ENCODE results near the gene COPA.
"Not testable (repeated sequence)": the region's sequence is repeated elsewhere in the genome, so short reads cannot be mapped to it uniquely, and the experiment has no call there.

The COPA gene

GRCh38 chr1:160342953-160343869, at the start of gene COPA, which contains the start of gene NCSTN:
COPA (minus strand) TSS chr1:160343250; CDS start chr1:160343170, 80 bp downstream.
NCSTN (plus strand) TSS chr1:160343383; CDS start chr1:160343397, 14 bp downstream.
- DNase-seq (ENCODE audit: low spot score in 2 of 2) (peak; percentile 79 to 93), ATAC-seq (peak; percentile 100)
- no peaks in the 10 kb centered on the region for H3K9me3 Mint-ChIP-seq
- H3K36me3 Mint-ChIP-seq, result peaks cover 86% of the 10 kb centered on the region
- peaks cover 45% of the 10 kb centered on the region for H3K4me1 Mint-ChIP-seq
- H3K4me3 Mint-ChIP-seq, result peak within 1 kb of the TSS; percentile 94
- H3K27ac Mint-ChIP-seq, result peak within 1 kb of the TSS; percentile 99

- not testable (repeated sequence) for H3K4me3 Mint-ChIP-seq; H3K36me3 Mint-ChIP-seq; DNase-seq (ENCODE audit: low spot score in 2 of 2); H3K4me1 Mint-ChIP-seq; H3K27ac Mint-ChIP-seq; H3K9me3 Mint-ChIP-seq; ATAC-seq
Measured at GRCh38 chr1:160388406-160388805, 45.4 kb upstream of the COPA start.

DNA sequence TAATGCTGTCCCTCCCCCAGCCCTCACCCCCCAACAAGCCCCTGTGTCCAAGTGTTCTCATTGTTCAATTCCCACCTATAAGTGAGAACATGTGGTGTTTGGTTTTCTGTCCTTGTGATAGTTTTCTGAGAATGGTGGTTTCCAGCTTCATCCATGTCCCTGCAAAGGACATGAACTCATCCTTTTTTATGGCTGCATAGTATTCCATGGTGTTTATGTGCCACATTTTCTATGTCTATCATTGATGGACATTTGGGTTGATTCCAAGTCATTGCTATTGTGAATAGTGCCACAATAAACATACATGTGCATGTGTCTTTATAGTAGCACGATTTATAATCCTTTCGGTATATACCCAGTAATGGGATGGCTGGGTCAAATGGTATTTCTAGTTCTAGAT, 41.8 kb upstream of the COPA start:
- H3K4me3 Mint-ChIP-seq, result not testable (repeated sequence)

DNA sequence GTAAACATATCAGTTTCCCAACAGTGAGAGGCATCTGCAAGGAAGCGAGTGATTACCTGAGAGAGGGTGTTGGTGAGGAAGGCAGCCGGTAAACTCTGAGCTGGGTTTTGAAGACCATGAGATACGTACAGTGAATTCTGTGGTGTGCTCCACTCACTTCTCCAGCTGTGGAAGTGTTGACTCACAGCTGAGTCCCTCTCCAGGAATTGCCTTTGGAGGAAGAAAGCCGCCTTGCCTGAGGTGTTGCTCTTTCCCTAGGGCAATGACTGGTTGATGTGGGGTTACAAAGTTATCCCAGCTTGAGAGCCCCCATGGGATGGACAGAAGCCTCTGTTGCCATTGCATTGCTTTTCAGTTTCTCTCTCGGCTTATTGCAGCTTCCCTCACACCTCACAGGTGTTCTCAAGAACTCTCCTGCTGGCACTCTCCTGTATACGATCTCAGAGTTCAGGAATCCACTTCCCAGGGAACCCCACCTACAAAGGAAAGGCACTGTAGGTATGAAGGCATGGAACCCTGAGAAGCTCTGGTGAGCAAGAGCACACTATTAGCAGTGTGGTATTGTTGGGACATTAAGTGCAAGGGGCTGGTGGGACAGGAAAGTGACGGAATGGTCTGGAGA, 34.6 kb upstream of the COPA start:
- Mint-ChIP-seq H3K36me3 (no peaks in the 10 kb centered on the region), H3K9me3 (no peaks in the 10 kb centered on the region), H3K4me1 (peaks cover 17% of the 10 kb centered on the region), H3K4me3 (no peak overlapping the region), H3K27ac (no peak overlapping the region)
- ATAC-seq (no peak), DNase-seq (ENCODE audit: low spot score in 2 of 2) (no peak)

More for the DNA sequence above, 41.8 kb upstream of the COPA start:
- not testable (repeated sequence) for H3K27ac Mint-ChIP-seq; H3K9me3 Mint-ChIP-seq; ATAC-seq; H3K36me3 Mint-ChIP-seq; H3K4me1 Mint-ChIP-seq; DNase-seq (ENCODE audit: low spot score in 2 of 2)

DNA sequence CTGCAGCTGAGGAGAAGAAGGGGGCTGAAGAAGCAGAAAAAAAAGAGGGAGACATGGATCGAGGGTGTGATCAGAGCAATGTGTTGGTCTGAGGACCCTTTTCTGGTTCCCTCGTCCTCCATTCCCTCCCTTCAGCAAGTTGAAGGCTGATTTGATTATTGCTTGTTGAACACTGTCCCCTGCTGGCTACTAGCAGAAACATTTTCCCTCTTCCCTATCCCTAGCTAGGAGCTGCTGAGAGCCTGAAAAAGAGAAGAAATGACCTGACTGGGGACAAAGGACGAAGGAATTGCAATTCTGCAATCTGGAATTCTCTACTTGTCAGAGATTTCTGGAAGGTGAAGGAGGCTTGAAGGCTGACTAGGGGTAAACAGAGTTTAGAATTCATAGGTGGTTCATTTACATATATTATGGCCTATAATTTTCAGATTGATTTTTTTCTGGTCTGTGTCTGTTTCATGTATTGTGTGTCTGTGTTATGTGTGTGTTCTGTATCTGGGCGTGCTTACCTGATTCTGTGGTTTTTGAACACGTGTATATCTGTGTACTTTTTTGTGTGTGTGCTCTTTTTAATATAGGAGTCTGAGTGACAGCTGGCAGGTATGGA, 33.6 kb upstream of the COPA start:
- peak overlapping the region; percentile 35 for H3K27ac Mint-ChIP-seq
- no peaks in the 10 kb centered on the region for H3K9me3 Mint-ChIP-seq
- H3K4me3 Mint-ChIP-seq, result peak overlapping the region; percentile 43
- H3K4me1 Mint-ChIP-seq, result peaks cover 17% of the 10 kb centered on the region
- DNase-seq (ENCODE audit: low spot score in 2 of 2), result no peak
- H3K36me3 Mint-ChIP-seq, result no peaks in the 10 kb centered on the region
- ATAC-seq, result peak; percentile 80

DNA sequence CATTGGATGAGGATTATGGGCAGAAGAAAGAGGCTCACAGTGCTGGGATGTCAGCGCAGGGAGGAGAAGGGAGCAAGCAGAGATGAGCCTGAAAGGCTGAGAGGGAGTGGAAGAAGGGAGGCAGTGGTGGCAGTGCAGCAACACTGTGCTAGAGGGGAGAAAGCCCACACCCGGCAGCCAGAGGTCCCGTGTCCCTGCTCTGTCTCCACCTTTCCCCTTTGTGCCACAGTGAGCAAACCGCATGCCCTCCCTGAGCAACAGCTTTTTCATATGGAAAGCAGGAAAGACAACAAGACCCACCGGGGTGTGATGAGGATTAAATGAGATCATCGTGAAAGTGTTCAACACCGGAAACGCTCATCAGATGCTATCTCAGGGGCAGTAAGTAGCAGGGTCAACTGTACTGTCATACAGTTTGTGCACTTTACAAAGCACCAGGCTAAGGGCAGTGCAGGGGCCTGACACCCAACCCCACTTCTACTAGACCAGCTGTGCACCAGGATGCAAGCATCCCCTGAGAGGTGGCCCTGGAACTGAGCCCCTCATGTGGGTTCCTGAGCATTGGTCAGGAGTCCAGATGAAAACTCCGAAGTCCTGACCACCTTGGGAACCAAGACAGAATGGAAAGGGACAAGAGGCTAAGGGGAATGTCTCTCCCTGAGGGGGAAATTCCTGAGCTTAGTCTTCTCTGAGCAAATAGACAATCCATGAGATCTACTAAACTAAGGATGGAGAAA, 32.9 kb upstream of the COPA start:
- no peak for DNase-seq (ENCODE audit: low spot score in 2 of 2)
- Mint-ChIP-seq H3K27ac (peak overlapping the region; percentile 35), H3K9me3 (no peaks in the 10 kb centered on the region)

DNA sequence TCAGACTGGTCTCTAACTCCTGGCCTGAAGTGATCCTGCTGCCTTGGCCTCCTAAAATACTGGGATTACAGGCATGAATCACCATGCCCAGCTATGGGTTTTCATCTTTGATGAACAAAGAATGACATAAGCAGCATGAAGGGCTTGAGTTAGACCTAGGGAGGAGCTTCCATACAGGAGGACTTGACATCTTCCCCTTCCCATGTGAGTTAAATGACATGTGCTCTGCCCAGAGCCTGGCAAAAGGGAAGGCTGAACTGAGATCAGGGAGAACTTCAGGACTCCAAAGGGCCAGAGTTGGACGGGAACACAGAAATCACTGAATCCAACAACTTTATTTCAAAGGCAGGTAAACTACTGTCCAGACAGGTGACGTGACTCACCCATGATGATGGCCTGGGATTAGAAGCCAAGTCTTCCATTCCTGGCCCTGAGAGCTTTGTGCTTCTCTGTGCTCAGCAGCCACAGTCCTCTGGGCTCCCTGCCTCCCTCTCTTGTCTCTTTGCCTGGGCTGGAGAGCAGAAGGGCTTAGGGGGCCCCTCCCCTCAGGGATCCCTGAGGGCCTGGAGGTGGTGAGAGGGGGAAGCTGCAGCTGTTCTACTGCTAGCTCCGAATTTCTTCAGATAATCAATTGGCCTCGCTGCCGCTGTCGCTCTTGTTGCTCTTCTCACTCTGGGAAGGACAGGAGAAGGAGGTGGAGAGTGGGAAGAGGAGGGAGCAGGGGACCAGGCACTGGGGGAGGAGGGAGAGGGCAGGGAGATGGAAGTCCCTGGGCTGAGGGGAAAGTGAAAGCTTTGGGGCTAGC, 31.5 kb upstream of the COPA start:
- H3K9me3 Mint-ChIP-seq, result no peaks in the 10 kb centered on the region
- peak overlapping the region; percentile 67 for H3K27ac Mint-ChIP-seq
- DNase-seq (ENCODE audit: low spot score in 2 of 2), result no peak
- H3K4me3 Mint-ChIP-seq, result no peak overlapping the region
- H3K36me3 Mint-ChIP-seq, result no peaks in the 10 kb centered on the region
- ATAC-seq, result no peak
- peaks cover 17% of the 10 kb centered on the region for H3K4me1 Mint-ChIP-seq

More for the DNA sequence above, 32.9 kb upstream of the COPA start:
- Mint-ChIP-seq H3K4me1 (peaks cover 17% of the 10 kb centered on the region), H3K36me3 (no peaks in the 10 kb centered on the region), H3K4me3 (peak overlapping the region; percentile 43)
- peak; percentile 82 for ATAC-seq

- Mint-ChIP-seq H3K27ac (no peak overlapping the region), H3K4me1 (peaks cover 17% of the 10 kb centered on the region), H3K9me3 (no peaks in the 10 kb centered on the region), H3K4me3 (no peak overlapping the region), H3K36me3 (no peaks in the 10 kb centered on the region)
- DNase-seq (ENCODE audit: low spot score in 2 of 2) (no peak), ATAC-seq (no peak)
Measured at GRCh38 chr1:160373696-160374095, 30.6 kb upstream of the COPA start.

DNA sequence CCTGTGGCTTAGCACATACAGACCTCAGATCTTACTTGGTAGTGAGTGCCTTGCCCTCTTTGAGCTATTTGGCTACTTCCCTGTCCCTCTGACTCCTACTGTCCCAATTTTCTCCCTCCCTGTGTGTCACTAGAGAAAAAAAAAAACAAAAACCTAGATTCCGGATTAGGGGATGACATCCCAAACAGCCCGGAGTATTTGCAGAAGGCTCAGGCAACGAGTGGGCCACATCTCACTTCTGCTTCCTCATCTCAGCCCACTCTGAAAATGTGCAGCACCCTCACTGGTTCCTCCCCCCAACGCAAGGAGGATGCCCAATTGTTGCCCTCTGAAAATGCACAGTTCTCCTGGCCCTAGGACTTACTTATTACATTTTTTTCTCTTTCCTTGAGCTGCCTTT, 28.7 kb upstream of the COPA start:
- Mint-ChIP-seq H3K9me3 (no peaks in the 10 kb centered on the region), H3K4me1 (peaks cover 15% of the 10 kb centered on the region), H3K36me3 (no peaks in the 10 kb centered on the region), H3K4me3 (no peak overlapping the region), H3K27ac (no peak overlapping the region)
- ATAC-seq (no peak), DNase-seq (ENCODE audit: low spot score in 2 of 2) (no peak)

GRCh38 chr1:160371346-160371631, 28.2 kb upstream of the COPA start:
- H3K9me3 Mint-ChIP-seq, result no peaks in the 10 kb centered on the region
- peaks cover 11% of the 10 kb centered on the region for H3K4me1 Mint-ChIP-seq
- ATAC-seq, result no peak
- no peak overlapping the region for H3K27ac Mint-ChIP-seq
- H3K36me3 Mint-ChIP-seq, result no peaks in the 10 kb centered on the region
- no peak overlapping the region for H3K4me3 Mint-ChIP-seq
- no peak for DNase-seq (ENCODE audit: low spot score in 2 of 2)

DNA sequence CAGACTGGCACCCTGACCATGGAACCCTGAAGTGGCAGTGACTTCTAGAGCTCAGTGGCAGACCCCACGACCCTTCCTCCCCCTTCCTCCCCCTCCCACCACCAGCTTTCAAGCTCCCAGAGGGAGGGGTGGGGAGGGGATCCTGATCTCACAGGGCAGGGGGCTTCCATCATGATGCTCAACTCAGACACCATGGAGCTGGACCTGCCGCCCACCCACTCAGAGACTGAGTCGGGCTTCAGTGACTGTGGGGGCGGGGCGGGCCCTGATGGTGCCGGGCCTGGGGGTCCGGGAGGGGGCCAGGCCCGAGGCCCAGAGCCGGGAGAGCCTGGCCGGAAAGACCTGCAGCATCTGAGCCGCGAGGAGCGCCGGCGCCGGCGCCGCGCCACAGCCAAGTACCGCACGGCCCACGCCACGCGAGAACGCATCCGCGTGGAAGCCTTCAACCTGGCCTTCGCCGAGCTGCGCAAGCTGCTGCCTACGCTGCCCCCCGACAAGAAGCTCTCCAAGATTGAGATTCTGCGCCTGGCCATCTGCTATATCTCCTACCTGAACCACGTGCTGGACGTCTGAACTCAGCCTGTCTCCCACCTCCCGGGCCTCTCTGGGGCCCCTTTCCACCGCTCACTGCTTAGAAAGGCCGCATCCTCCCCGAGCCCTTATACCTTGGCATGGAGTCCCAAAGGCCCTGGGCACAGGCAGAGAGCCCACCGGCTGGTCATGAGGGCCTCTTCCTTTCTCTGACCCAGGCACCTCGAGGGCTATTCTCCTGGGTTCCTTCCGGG, 27.7 kb upstream of the COPA start:
- Mint-ChIP-seq H3K27ac (no peak overlapping the region), H3K4me3 (no peak overlapping the region), H3K9me3 (no peaks in the 10 kb centered on the region), H3K36me3 (no peaks in the 10 kb centered on the region), H3K4me1 (peaks cover 5% of the 10 kb centered on the region)
- no peak for DNase-seq (ENCODE audit: low spot score in 2 of 2)
- no peak for ATAC-seq

DNA sequence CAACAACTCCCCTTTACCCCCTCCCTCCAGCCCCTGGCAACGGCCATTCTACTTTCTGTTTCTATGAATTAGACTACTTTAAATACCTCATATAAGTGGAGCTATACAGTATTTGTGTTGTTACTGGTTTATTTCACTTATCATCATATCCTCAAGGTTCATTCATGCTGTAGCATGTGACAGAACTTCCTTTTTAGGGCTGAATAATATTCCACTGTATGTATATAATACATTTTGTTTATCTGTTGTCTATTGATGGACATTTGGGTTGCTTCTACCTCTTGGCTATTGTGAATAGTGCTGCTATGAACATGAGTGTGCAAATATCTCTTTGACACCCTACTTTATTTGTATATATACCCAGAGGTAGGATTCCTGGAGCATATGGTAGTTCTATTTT, 26.0 kb upstream of the COPA start:
- ATAC-seq (no peak), DNase-seq (ENCODE audit: low spot score in 2 of 2) (no peak)
- no peaks in the 10 kb centered on the region for H3K36me3 Mint-ChIP-seq
- no peaks in the 10 kb centered on the region for H3K4me1 Mint-ChIP-seq
- H3K9me3 Mint-ChIP-seq, result no peaks in the 10 kb centered on the region
- H3K4me3 Mint-ChIP-seq, result no peak overlapping the region
- no peak overlapping the region for H3K27ac Mint-ChIP-seq

DNA sequence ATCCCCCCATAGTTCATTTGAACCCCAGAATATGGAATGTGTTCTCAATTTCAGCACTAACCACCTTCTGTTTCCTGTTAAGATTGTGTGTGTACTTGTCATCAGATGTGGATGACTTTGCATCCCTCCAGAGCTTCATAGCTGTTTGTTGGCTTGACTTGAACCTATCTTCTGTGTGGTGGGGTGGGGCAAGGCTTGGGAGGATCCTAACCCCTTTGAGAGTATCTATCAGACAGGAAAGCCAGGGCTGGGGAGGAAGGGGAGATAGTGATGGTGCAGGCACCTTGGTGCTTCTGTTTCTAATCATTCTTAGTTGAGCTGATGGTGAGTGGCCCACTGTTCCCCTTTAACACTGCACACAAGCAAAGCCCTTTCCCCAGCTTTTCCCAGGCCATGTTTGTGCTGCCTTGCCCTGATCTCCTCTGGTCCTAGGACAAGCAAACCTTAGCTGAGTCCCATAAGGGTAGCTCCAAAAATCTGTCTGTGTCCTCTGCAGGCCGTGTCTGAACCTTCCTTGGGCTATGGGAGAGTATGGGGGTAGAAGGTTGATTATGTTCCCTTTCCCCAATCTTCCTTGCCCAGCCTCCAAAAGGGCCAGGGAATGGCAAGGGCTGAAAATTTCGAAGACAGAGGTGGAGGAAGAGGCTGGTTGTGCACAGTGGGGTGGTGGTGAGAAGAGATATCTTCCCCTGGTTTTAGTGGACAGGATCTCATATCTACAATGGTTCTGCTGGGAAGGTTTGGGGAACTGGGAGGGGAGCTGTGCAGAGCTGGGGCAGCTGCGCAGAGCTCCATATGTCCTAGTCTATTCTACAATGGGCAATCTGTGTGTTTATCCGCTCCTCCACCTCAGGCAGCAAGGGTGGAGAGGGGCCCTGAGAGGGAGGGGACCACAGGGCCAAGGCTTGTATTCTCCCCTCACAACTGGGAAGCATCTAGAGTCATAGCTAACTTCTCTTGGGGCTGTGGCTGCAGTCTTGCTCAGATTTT, 25.2 kb upstream of the COPA start:
- Mint-ChIP-seq H3K36me3 (no peaks in the 10 kb centered on the region), H3K9me3 (no peaks in the 10 kb centered on the region), H3K27ac (peak overlapping the region; percentile 30), H3K4me3 (no peak overlapping the region), H3K4me1 (peaks cover 4% of the 10 kb centered on the region)
- DNase-seq (ENCODE audit: low spot score in 2 of 2), result no peak
- no peak for ATAC-seq

Measured in stimulated activated effector memory CD8-positive, alpha-beta T cell treated with anti-CD3 and anti-CD28 coated beads, Interleukin-12 subunit alpha, Interleukin-12 subunit beta, amount 100 ng/mL, for 72 hours (primary cell).